NT2/D1 (cell line): ENCODE results near the gene IL2RA.
A peak's percentile ranks its signal among the peaks of the same experiment; 100 is the strongest.

Source experiments
- DNase-seq: peaks from one replicate; pipeline ENCODE4 v3.0.0-alpha.2; 2011; ENCODE audit warnings: low read depth, low spot score
- H3K27me3 ChIP-seq: 2 replicates; pipeline ENCODE4 v1.6.0; 2011; ENCODE audit warnings: mild to moderate bottlenecking; ENCODE audit not compliant: insufficient read length, insufficient read depth
- H3K36me3 ChIP-seq: 2 replicates; pipeline ENCODE4 v1.6.1; 2011; ENCODE audit warnings: mild to moderate bottlenecking, low read length, mixed read lengths; ENCODE audit not compliant: insufficient read depth, insufficient read length
- H3K4me1 ChIP-seq: 2 replicates; pipeline ENCODE4 v1.5.1; 2011; ENCODE audit not compliant: insufficient read depth, insufficient read length
- H3K4me3 ChIP-seq: 2 replicates; pipeline ENCODE4 v1.5.1; 2011; ENCODE audit warnings: low read depth; ENCODE audit not compliant: insufficient read length
- H3K9ac ChIP-seq: 2 replicates; pipeline ENCODE4 v1.6.0; 2011; ENCODE audit warnings: low read depth; ENCODE audit not compliant: insufficient read length
- H3K9me3 ChIP-seq: 2 replicates; pipeline ENCODE4 v1.5.1; 2011; ENCODE audit warnings: mild to moderate bottlenecking, low read length; ENCODE audit not compliant: insufficient read depth
- SUZ12 ChIP-seq: IDR thresholded peaks from 2 replicates; pipeline ENCODE4 v1.6.1; 2011; ENCODE audit not compliant: insufficient read length, insufficient read depth; ENCODE audit errors: extremely low read depth
- YY1 ChIP-seq: IDR thresholded peaks from 2 replicates; pipeline ENCODE4 v1.6.1; 2011; ENCODE audit not compliant: insufficient read length, insufficient read depth
- ZNF274 ChIP-seq: IDR thresholded peaks from 2 replicates; pipeline ENCODE4 v1.6.1; 2011; ENCODE audit warnings: mild to moderate bottlenecking, low read depth, low read length

IL2RA gene

DNA sequence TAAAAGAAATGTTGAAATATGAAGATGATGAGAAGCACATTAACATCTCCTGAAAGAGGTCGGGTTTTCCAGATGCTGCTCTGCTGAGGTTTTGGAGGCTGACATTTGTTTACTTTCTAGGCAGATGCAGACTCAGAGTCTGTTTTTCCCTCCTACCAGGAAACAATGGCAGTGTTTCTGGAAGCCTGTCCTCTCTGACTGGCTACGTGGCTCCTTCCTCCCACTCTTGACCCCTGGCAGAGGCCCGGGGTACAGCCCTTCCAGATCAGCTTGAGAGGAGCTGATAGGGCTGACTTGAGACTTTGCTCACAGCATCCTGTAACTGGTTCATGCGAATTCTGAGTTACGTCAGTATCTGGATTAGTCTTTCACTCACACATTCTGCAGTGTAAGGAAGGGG is 43.7 kb downstream of the IL2RA start:
- Histone ChIP-seq H3K36me3 (peaks cover 4% of the 10 kb centered on the region), H3K4me3 (no peak overlapping the region), H3K27me3 (no peaks in the 10 kb centered on the region), H3K9me3 (no peaks in the 10 kb centered on the region), H3K9ac (no peak overlapping the region), H3K4me1 (no peaks in the 10 kb centered on the region)
- no peak for DNase-seq
- TF ChIP-seq SUZ12 (no peak), YY1 (no peak), ZNF274 (no peak)

DNA sequence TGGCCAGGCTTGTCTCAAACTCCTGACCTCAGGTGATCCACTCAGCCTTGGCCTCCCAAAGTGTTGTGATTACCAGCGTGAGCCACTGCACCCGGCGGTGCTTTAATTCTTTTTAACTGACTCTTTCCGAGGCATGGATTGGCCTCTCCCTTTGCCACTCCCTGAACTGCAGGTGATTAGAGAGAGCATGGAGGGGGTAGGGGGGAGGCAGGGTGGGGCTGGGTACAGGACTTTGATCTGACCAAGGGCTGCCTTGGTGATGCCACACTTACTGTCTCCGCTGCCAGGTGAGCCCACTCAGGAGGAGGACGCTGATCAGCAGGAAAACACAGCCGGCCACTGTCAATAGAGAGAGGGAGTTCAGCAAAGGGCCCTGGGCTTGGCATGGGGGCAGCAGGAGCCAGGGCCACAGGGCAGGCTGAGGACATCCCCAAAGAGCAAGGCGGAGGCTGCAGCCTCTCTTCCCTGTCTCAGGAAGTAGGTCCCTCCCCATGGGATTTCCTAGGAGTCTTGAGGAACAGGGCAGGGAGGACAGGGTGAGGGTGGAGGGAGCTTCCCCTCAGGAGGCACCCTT is 44.3 kb downstream of the IL2RA start:
- H3K9ac ChIP-seq, result no peak overlapping the region
- TF ChIP-seq YY1 (no peak), SUZ12 (no peak), ZNF274 (no peak)
- no peaks in the 10 kb centered on the region for H3K4me1 ChIP-seq
- H3K27me3 ChIP-seq, result no peaks in the 10 kb centered on the region
- H3K4me3 ChIP-seq, result no peak overlapping the region
- no peak for DNase-seq
- H3K9me3 ChIP-seq, result no peaks in the 10 kb centered on the region
- H3K36me3 ChIP-seq, result peaks cover 4% of the 10 kb centered on the region

DNA sequence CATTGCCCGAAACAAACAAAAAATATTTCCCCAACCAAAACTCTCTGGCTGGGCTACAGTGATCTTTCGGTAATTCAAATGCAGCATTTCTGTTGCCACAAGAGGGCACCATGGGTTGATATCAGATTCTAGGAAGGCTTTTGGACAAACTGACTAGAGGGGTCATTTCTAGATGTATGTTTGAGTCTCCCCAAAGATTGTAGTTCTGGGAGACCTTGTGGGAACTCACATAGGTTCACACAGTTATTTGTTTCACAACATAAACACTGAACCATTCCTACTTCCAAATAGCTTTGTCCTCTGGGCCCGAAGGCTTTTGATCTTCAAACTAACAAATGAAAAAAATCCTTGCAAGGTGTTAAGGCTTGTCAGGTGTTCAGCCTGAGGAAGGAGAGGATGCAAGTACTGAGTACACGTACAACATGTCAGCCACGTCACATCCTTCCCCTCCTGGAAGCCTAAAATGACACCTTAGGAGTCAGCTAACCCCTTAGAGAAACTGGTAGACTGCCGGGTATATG is 47.9 kb downstream of the IL2RA start:
- Histone ChIP-seq H3K36me3 (no peaks in the 10 kb centered on the region), H3K27me3 (no peaks in the 10 kb centered on the region), H3K4me1 (no peaks in the 10 kb centered on the region), H3K4me3 (no peak overlapping the region), H3K9ac (no peak overlapping the region), H3K9me3 (no peaks in the 10 kb centered on the region)
- TF ChIP-seq ZNF274 (no peak), YY1 (no peak), SUZ12 (no peak)
- DNase-seq, result peak; percentile 0

DNA sequence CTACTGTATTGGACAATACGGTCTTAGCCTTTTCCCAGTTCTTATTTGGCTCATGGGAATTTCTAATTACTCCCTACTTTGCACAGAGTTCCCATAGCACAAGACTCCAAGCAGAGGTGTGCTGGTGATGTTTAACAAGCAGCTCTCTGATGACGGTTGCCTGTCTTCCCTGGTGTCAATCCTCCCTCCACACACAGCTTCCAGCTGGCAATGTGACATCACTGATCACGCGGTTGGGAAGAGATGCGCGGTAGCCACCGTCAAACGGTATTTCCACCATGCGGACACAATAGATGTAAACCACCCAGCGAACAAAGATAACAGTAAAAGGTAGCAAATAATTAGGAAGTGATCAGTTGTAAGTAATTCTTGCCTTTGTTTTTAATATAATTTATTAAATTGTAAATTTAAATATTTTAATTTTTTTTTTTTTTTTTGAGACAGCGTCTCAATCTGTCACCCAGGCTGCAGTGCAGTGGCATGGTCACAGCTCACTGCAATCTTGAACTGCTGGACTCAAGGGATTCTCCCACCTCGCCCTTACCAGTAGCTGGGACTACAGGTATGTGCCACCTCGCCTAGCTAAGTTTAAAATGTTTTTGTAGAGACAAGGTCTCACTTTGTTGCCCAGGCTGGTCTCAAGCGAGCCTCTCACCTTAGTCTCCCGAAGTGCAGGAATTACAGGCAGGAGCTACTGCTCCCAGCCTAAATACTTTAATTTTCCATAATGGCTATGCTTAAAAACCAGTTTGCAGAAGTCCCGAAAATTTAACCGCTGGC is 48.6 kb downstream of the IL2RA start:
- DNase-seq, result no peak
- Histone ChIP-seq H3K36me3 (no peaks in the 10 kb centered on the region), H3K4me3 (no peak overlapping the region), H3K9ac (no peak overlapping the region), H3K27me3 (no peaks in the 10 kb centered on the region), H3K9me3 (no peaks in the 10 kb centered on the region), H3K4me1 (no peaks in the 10 kb centered on the region)
- TF ChIP-seq ZNF274 (no peak), SUZ12 (no peak), YY1 (no peak)

DNA sequence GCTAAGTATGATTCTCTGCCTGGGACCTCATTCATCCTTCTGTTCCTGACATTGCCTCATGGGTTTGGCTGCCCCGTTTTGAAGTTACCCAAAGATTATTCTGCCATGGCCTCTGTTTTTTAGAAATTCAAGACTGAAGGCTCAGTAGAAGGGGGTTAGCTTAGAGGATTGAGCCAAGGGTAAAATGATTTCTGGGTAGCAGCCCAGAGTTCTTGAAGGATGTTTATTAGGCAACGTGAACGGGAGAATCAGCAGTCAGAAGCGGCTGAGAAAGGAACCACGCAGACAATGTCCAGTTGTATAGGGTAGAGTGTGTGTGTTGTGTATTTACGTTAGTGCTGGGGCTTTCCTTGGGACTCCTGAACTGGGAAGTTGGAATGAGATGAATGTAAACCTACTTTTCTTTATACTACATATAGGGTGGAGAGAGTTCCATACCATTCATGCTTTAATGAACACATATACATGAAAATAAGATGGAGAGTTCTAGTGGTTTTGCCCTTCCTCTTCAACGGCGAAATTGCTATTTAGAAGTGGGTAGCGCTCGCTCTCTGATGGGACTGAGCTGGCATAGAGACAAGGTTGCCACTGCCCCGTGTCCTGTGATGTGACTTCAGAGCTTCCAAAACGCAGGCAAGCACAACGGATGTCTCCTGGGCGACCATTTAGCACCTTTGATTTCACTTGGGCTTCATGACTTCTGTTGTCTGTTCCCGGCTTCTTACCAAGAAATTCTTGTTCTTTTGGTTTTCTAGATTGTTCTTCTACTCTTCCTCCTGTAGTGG is 49.9 kb downstream of the IL2RA start:
- Histone ChIP-seq H3K9ac (no peak overlapping the region), H3K4me1 (no peaks in the 10 kb centered on the region), H3K9me3 (peaks cover 5% of the 10 kb centered on the region; the same call in 1 of the 2 replicates), H3K4me3 (no peak overlapping the region), H3K27me3 (no peaks in the 10 kb centered on the region), H3K36me3 (no peaks in the 10 kb centered on the region)
- TF ChIP-seq SUZ12 (no peak), YY1 (no peak), ZNF274 (no peak)
- no peak for DNase-seq

DNA sequence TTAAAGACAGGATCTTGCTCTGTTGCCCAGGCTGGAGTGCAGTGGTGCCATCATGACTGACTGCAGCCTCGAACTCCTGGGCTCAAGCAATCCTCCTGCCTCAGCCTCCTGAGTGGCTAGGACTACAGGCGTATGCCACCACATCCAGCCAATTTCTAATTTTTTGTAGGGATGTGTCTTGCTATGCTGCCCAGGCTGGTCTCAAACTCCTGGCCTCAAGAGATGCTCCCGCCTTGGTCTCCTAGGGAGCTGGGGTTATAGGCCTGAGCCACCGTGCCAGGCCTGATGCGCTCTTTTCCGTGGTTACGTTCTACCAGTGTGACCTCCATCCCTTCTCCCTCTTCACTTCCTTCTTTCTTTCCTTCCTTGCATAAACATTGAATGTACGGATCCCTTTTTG is 50.6 kb downstream of the IL2RA start:
- no peak for TF ChIP-seq SUZ12
- TF ChIP-seq ZNF274, result no peak
- no peak for TF ChIP-seq YY1
- no peak for DNase-seq
- Histone ChIP-seq H3K36me3 (no peaks in the 10 kb centered on the region), H3K9me3 (peaks cover 13% of the 10 kb centered on the region; the same call in 1 of the 2 replicates), H3K4me1 (no peaks in the 10 kb centered on the region), H3K4me3 (no peak overlapping the region), H3K27me3 (no peaks in the 10 kb centered on the region), H3K9ac (no peak overlapping the region)

DNA sequence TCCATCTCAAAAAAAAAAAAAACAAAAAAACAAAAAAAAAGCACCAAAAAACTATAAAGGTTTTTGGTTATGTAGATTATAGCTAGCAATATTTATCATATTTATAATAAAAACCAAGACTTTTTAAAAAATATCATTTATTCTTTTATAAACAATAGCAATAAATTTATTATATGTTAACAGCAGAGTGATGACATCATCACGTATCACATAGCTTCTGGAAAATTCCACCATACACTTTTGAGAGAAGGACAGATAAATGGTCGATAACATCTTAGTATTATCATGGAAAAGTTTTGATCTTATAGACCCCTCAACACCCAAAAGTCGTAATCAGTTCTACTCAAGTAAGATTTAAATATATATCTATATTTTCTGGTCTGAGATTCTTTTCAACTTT is 51.6 kb downstream of the IL2RA start:
- no peak for TF ChIP-seq ZNF274
- Histone ChIP-seq H3K9me3 (peaks cover 13% of the 10 kb centered on the region; the same call in 1 of the 2 replicates), H3K4me1 (no peaks in the 10 kb centered on the region)

More for the DNA sequence above, 51.6 kb downstream of the IL2RA start:
- no peak for DNase-seq
- H3K4me3 ChIP-seq, result no peak overlapping the region
- no peaks in the 10 kb centered on the region for H3K27me3 ChIP-seq
- H3K9ac ChIP-seq, result no peak overlapping the region
- no peaks in the 10 kb centered on the region for H3K36me3 ChIP-seq
